A673 (cell line): ENCODE results near the gene CLDN16. TPM values are rescaled to one million over a fixed set of nuclear protein-coding genes. Genes with fewer than 3 reads are reported as not detected.

ENCODE experiments used
- BruUV-seq: library from RNA; stranded (reverse); fragments of 400-500 nt; replicated peaks from 2 replicates; lab custom pipeline; 2021; lab: Mats Ljungman, UMichigan
- CTCF ChIA-PET: fragments of 300-600 bp; sonication (Branson Sonifier 250); formaldehyde crosslinking; loops from one replicate; lab custom pipeline; 2022; ENCODE audit warnings: antibody characterized with exemption; lab: Charles Lee
- POLR2A ChIA-PET: fragments of 300-600 bp; sonication (Branson Sonifier 250); formaldehyde crosslinking; loops from one replicate; lab custom pipeline; 2022; ENCODE audit warnings: antibody characterized with exemption; ENCODE audit not compliant: low non-redundant PET; lab: Charles Lee
- DNase-seq: peaks from one replicate; pipeline ENCODE4 v3.0.0-alpha.2; 2015; ENCODE audit warnings: low spot score
- H3K27ac ChIP-seq: fragments of 200-600 bp; sonication (generic); 2 replicates; pipeline ENCODE4 v1.5.1; 2016; ENCODE audit warnings: mixed run types, low read depth, mild to moderate bottlenecking, mixed read lengths, antibody characterized with exemption, low read length; ENCODE audit not compliant: poor library complexity, severe bottlenecking
- H3K27me3 ChIP-seq: fragments of 200-600 bp; sonication (generic); replicated peaks from 2 replicates; pipeline ENCODE4 v1.6.1; 2017; ENCODE audit warnings: mixed run types, low read depth, mild to moderate bottlenecking, mixed read lengths, antibody characterized with exemption, low read length; ENCODE audit not compliant: insufficient read depth, poor library complexity
- H3K36me3 ChIP-seq: fragments of 200-600 bp; sonication (generic); 2 replicates; pipeline ENCODE4 v1.6.1; 2016; ENCODE audit warnings: mixed run types, mild to moderate bottlenecking, mixed read lengths, antibody characterized with exemption, low read length; ENCODE audit not compliant: insufficient read depth, poor library complexity, severe bottlenecking
- H3K4me1 ChIP-seq: fragments of 200-600 bp; sonication (generic); 2 replicates; pipeline ENCODE4 v1.6.1; 2017; ENCODE audit warnings: mixed run types, mild to moderate bottlenecking, mixed read lengths, antibody characterized with exemption, low read length; ENCODE audit not compliant: insufficient read depth, poor library complexity, severe bottlenecking
- H3K4me3 ChIP-seq: fragments of 200-600 bp; sonication (generic); 2 replicates; pipeline ENCODE4 v1.5.1; 2016; ENCODE audit warnings: low read depth, mixed run types, mild to moderate bottlenecking, mixed read lengths, low read length; ENCODE audit not compliant: poor library complexity, severe bottlenecking
- H3K9me3 ChIP-seq: fragments of 200-600 bp; sonication (generic); 2 replicates; pipeline ENCODE4 v1.6.1; 2016; ENCODE audit warnings: mixed run types, low read depth, mild to moderate bottlenecking, mixed read lengths, antibody characterized with exemption, low read length; ENCODE audit not compliant: poor library complexity, severe bottlenecking
- EZH2 ChIP-seq: fragments of 200-600 bp; sonication (generic); IDR thresholded peaks from 2 replicates; pipeline ENCODE4 v1.6.1; 2017; ENCODE audit warnings: borderline replicate concordance, low read depth, mild to moderate bottlenecking, mixed read lengths, antibody characterized with exemption, low read length; ENCODE audit not compliant: poor library complexity, severe bottlenecking
- intact Hi-C: fragments of 100-400 bp; cut with micrococcal nuclease; formaldehyde crosslinking; loops from one replicate; pipeline ENCODE4 v1.10.0; 2022; ENCODE audit not compliant: unreplicated experiment
- total RNA-seq: library from RNA; stranded (reverse); gene quantifications from 2 replicates; pipeline ENCODE4 v1.2.3, GENCODE V29; 2021
- TF ChIP-seq, protein P1 (sequence below): fragments of 300-800, 200-600 bp; sonication (generic); conservative IDR thresholded peaks from 2 replicates; pipeline ENCODE4 v1.5.1; 2017; ENCODE audit warnings: low read depth, mild to moderate bottlenecking, antibody characterized with exemption, low read length, moderate library complexity, mixed read lengths

CLDN16 gene
- total RNA-seq, 1 experiment from 2014 or later = 0.09 TPM

DNA sequence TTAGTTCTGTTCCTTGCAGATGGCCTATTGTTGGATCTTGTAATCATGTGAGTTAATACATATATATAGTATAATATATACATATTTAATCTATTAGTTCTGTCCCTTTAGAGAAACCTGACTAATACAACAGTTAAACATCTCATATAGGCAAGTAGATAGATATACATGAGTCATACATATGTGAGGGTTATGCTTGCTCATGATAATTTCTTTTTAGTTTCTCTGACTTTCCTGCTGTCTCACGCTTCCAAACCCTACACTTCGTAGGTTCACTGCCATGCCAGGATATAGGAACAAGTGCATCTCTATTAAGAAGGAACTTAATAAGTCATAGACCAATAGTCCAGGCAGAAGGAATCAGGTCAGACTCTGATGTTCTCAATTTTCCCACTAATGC lies 16.8 kb upstream of the CLDN16 start:
- no peak for DNase-seq
- Histone ChIP-seq H3K4me3 (no peak overlapping the region), H3K27ac (no peak overlapping the region), H3K36me3 (no peaks in the 10 kb centered on the region), H3K27me3 (no peaks in the 10 kb centered on the region), H3K4me1 (peaks cover 19% of the 10 kb centered on the region), H3K9me3 (no peaks in the 10 kb centered on the region)
- intact Hi-C loops = no loop called here
- POLR2A ChIA-PET = no interaction called here
- BruUV-seq = no TSS peak
- TF ChIP-seq, protein P1, sequence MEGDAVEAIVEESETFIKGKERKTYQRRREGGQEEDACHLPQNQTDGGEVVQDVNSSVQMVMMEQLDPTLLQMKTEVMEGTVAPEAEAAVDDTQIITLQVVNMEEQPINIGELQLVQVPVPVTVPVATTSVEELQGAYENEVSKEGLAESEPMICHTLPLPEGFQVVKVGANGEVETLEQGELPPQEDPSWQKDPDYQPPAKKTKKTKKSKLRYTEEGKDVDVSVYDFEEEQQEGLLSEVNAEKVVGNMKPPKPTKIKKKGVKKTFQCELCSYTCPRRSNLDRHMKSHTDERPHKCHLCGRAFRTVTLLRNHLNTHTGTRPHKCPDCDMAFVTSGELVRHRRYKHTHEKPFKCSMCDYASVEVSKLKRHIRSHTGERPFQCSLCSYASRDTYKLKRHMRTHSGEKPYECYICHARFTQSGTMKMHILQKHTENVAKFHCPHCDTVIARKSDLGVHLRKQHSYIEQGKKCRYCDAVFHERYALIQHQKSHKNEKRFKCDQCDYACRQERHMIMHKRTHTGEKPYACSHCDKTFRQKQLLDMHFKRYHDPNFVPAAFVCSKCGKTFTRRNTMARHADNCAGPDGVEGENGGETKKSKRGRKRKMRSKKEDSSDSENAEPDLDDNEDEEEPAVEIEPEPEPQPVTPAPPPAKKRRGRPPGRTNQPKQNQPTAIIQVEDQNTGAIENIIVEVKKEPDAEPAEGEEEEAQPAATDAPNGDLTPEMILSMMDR = no peak
- TF ChIP-seq EZH2 = no peak
- CTCF ChIA-PET = no interaction called here

DNA sequence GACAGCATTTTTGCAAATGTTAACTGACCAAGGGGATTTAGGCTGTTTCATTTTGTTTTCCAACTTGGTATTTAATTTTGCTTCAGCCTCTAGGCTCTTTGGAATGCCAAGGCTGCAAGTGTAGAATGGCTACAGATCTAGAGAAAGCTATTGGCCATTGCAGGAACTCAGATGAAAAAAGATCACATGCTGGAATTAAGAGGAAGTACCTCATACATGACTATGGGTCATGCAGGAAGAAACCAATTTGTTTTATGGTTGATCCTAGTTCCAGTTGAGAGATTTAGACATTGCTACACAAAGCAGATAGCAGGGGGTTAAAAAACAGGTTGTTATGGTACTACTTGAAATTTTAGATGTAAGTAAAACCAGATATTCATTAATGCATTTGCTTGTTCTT lies 12.7 kb upstream of the CLDN16 start:
- peak; percentile 89 for DNase-seq
- no peak for TF ChIP-seq EZH2
- TF ChIP-seq, protein P1 = no peak
- H3K36me3 ChIP-seq = no peaks in the 10 kb centered on the region
- H3K27me3 ChIP-seq = no peaks in the 10 kb centered on the region
- H3K4me1 ChIP-seq = peaks cover 39% of the 10 kb centered on the region
- no peaks in the 10 kb centered on the region for H3K9me3 ChIP-seq
- no peak overlapping the region for H3K4me3 ChIP-seq
- peak overlapping the region; percentile 56 for H3K27ac ChIP-seq
- BruUV-seq = no TSS peak
- intact Hi-C loops = loop anchor here (5.0 kb wide), 2 partner anchors 53 to 413 kb away; partner anchors contain the start of gene CLDN1
- POLR2A ChIA-PET = interaction anchor here (0.7 kb wide), 1 partner anchor 208 kb away, joined by 4 read pairs; no protein-coding TSS in a partner anchor
- CTCF ChIA-PET = interaction anchor here (1.1 kb wide), 1 partner anchor 53 kb away, joined by 7 read pairs; the partner anchor contains the start of gene CLDN1

DNA sequence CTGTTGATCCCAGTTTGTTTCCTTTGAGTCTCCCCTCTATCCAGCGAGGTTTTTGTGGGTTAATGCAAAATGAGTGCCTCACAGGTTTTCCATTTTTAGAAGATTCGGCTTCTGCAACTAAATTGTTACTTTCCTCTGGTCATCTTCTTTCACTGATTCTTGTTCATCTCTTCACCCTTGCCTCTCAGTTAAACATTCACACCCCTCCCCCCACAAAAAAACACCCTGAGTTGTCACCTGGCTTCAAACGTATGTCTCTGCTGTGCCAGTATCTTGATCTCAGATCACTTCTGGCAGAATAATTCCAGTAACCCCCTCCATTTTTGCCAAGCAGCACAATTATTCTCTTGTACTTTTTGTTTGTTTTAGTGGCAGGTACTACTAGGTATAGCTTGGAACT lies 12.3 kb upstream of the CLDN16 start:
- Histone ChIP-seq H3K27ac (peak overlapping the region; percentile 56), H3K9me3 (no peaks in the 10 kb centered on the region), H3K4me1 (peaks cover 44% of the 10 kb centered on the region), H3K27me3 (no peaks in the 10 kb centered on the region), H3K36me3 (no peaks in the 10 kb centered on the region), H3K4me3 (no peak overlapping the region)
- POLR2A ChIA-PET = interaction anchor here (0.7 kb wide), 1 partner anchor 209 kb away, joined by 4 read pairs; no protein-coding TSS in a partner anchor
- CTCF ChIA-PET = interaction anchor here (1.1 kb wide), 1 partner anchor 53 kb away, joined by 7 read pairs; the partner anchor contains the start of gene CLDN1
- TF ChIP-seq, protein P1 = no peak
- no peak for TF ChIP-seq EZH2
- BruUV-seq = TSS peak; percentile 66
- no peak for DNase-seq
- intact Hi-C loops = loop anchor here (5.0 kb wide), 2 partner anchors 53 to 413 kb away; partner anchors contain the start of gene CLDN1
